Measurements from ENCODE around the gene CACNB3. TPM values are rescaled to one million over a fixed set of nuclear protein-coding genes. Genes with fewer than 3 reads are reported as not detected.
A peak's percentile ranks its signal among the peaks of the same experiment; 100 is the strongest.

Gene CACNB3
- total and polyA plus RNA-seq, 2 of the 13 experiments (the other 11 are each of a cell fraction or from before 2014, with no cell fraction given): 0.29 to 0.54 TPM

DNA sequence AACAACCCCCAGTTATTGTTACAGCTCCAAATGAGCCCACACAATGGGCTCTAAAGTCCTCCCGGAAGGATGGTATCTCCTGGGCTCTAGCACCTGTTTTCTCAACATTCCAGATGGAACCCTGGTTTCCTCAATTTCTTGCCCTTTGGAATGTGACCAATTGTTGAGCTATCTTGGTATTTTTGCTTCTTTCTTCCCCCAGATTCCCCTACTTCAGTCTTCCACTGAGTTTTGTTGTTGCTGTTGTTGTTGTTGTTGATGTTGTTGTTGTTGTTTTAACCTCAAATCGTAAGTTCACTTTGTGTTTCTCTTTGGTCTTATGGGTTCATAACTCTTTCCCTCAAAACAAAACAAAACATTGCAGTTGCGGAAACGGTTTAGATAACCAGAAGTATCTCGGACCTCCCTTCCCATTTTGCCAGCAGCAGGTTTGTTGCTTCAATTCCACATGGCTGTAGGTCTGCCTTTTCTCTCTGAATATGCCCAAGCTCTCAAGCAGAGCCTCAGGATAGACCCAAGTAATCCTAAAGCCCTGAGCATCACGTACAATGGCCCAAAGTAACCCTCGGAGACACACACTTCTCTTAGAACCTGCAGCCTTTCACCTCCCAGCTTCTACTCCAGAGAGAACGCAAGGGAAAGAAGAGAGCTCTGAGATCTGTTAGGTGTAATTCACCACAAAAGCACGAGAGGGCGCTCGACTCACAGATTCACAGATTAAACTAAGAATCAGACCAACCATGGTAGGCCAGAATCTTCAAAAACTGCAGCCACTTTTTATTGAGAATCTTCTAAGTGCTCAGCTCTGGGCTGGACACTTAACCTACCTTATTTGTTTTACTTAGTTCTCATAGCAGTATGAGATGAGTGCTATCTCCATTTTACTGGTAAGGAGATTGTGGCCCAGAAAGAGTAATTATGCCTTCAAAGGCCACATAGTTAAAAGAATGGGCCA is 34.7 kb downstream of the CACNB3 start (continued):
- TF ChIP-seq HNRNPH1 (optimal IDR thresholded peaks at IDR 0.05; ENCODE audit: low read depth, low read length) (no peak), ZBTB42 (CRISPR knock-in tag; IDR thresholded peaks at IDR 0.05) (no peak), POLR2AphosphoS5 (IDR thresholded peaks at IDR 0.05; ENCODE audit: low read depth, low read length) (no peak), FOXJ3 (CRISPR knock-in tag; IDR thresholded peaks at IDR 0.05; ENCODE audit: borderline replicate concordance) (no peak), NONO (IDR thresholded peaks at IDR 0.05) (no peak), NONO (CRISPR knock-in tag; conservative IDR thresholded peaks at IDR 0.05) (0 out of 2 replicates have a peak, but pooled peaks have one; percentile 19), SMAD1 (CRISPR knock-in tag; IDR thresholded peaks at IDR 0.05; ENCODE audit: borderline replicate concordance, low read depth) (no peak), SYNCRIP (IDR thresholded peaks at IDR 0.05; ENCODE audit: insufficient read depth, low read depth, low read length) (no peak), ZNF788 (CRISPR knock-in tag; IDR thresholded peaks at IDR 0.05; ENCODE audit: borderline replicate concordance) (no peak), LCORL (IDR thresholded peaks at IDR 0.05) (no peak), LCORL (CRISPR knock-in tag; IDR thresholded peaks at IDR 0.05) (peak; percentile 46; the same call in 1 of the 2 replicates), CCDC6 (CRISPR knock-in tag; IDR thresholded peaks at IDR 0.05) (no peak), ZNF329 (CRISPR knock-in tag; IDR thresholded peaks at IDR 0.05; ENCODE audit: low read depth) (no peak), AHR (CRISPR knock-in tag; IDR thresholded peaks at IDR 0.05) (no peak), ZNF138 (CRISPR knock-in tag; IDR thresholded peaks at IDR 0.05; ENCODE audit: low read depth) (no peak), ATRX (CRISPR knock-in tag; IDR thresholded peaks at IDR 0.05; ENCODE audit: borderline replicate concordance) (no peak), KMT2B (CRISPR knock-in tag; IDR thresholded peaks at IDR 0.05) (no peak), TOE1 (CRISPR knock-in tag; IDR thresholded peaks at IDR 0.05) (no peak), EED (CRISPR knock-in tag; IDR thresholded peaks at IDR 0.05) (no peak), U2AF2 (IDR thresholded peaks at IDR 0.05; ENCODE audit: low read depth, low read length) (no peak), XRCC5 (optimal IDR thresholded peaks at IDR 0.05; ENCODE audit: low read length) (peak; percentile 10), KAT8 (CRISPR knock-in tag; IDR thresholded peaks at IDR 0.05) (0 out of 2 replicates have a peak, but pooled peaks have one; percentile 24), THAP11 (CRISPR knock-in tag; IDR thresholded peaks at IDR 0.05) (peak; percentile 78)
- TF ChIP-seq, protein P1, sequence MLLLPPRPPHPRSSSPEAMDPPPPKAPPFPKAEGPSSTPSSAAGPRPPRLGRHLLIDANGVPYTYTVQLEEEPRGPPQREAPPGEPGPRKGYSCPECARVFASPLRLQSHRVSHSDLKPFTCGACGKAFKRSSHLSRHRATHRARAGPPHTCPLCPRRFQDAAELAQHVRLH (CRISPR knock-in tag; IDR thresholded peaks at IDR 0.05; ENCODE audit: borderline replicate concordance, low read depth): no peak; the same call in 1 of the 2 replicates
- TF ChIP-seq, protein P2, sequence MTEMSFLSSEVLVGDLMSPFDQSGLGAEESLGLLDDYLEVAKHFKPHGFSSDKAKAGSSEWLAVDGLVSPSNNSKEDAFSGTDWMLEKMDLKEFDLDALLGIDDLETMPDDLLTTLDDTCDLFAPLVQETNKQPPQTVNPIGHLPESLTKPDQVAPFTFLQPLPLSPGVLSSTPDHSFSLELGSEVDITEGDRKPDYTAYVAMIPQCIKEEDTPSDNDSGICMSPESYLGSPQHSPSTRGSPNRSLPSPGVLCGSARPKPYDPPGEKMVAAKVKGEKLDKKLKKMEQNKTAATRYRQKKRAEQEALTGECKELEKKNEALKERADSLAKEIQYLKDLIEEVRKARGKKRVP (CRISPR knock-in tag; IDR thresholded peaks at IDR 0.05): no peak
- TF ChIP-seq, protein P3, sequence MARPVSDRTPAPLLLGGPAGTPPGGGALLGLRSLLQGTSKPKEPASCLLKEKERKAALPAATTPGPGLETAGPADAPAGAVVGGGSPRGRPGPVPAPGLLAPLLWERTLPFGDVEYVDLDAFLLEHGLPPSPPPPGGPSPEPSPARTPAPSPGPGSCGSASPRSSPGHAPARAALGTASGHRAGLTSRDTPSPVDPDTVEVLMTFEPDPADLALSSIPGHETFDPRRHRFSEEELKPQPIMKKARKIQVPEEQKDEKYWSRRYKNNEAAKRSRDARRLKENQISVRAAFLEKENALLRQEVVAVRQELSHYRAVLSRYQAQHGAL (CRISPR knock-in tag; IDR thresholded peaks at IDR 0.05; ENCODE audit: not compliant biosample characterization): no peak
- TF ChIP-seq, protein P4, sequence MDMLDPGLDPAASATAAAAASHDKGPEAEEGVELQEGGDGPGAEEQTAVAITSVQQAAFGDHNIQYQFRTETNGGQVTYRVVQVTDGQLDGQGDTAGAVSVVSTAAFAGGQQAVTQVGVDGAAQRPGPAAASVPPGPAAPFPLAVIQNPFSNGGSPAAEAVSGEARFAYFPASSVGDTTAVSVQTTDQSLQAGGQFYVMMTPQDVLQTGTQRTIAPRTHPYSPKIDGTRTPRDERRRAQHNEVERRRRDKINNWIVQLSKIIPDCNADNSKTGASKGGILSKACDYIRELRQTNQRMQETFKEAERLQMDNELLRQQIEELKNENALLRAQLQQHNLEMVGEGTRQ (IDR thresholded peaks at IDR 0.05; ENCODE audit: low read depth, low read length): no peak
- TF ChIP-seq, protein P4 (CRISPR knock-in tag; IDR thresholded peaks at IDR 0.05; ENCODE audit: borderline replicate concordance): 0 out of 2 replicates have a peak, but pooled peaks have one; percentile 13
